Measurements from ENCODE around the gene ASCL3.

- TF ChIP-seq CTCF (conservative IDR thresholded peaks at IDR 0.05; ENCODE audit: low read length) (no peak), EZH2phosphoT487 (IDR thresholded peaks at IDR 0.05; ENCODE audit: borderline replicate concordance) (no peak)
Measured at GRCh38 chr11:8937659-8938058, 5.2 kb downstream of the ASCL3 start.
